Esophagus muscularis mucosa (tissue), 4 donors: ENCODE data around the gene PDK4. TPM values are rescaled to one million over a fixed set of nuclear protein-coding genes. Genes with fewer than 3 reads are reported as not detected.
A peak's percentile ranks its signal among the peaks of the same experiment; 100 is the strongest.

ENCODE experiments used
- DNase-seq: peaks from one replicate; pipeline ENCODE4 v3.0.0-alpha.2; 2017; ENCODE audit errors: extremely low spot score
- H3K27ac ChIP-seq, 4 donors: fragments of 200-600 bp; sonication (generic); replicated peaks in 1 of 4; 1 replicate in 3 of 4; 2 replicates in 1 of 4; pipeline ENCODE4 v1.5.1; 2016 to 2019; ENCODE audit warnings: mild to moderate bottlenecking in 1 of 4
- H3K27me3 ChIP-seq, 4 donors: fragments of 200-600 bp; sonication (generic); one replicate each; pipeline versions ENCODE4 v1.5.1 to v1.6.0; 2016 to 2019
- H3K36me3 ChIP-seq, 4 donors: fragments of 200-600 bp; sonication (generic); one replicate each; pipeline ENCODE4 v1.5.1; 2016 to 2019
- H3K4me1 ChIP-seq, 4 donors: fragments of 200-600 bp; sonication (generic); one replicate each; pipeline ENCODE4 v1.5.1; 2016 to 2019
- H3K4me3 ChIP-seq, 4 donors: fragments of 200-600 bp; sonication (generic); 1 replicate in 2 of 4; 2 replicates in 2 of 4; pipeline ENCODE4 v1.5.1; 2016 to 2019; ENCODE audit warnings: mild to moderate bottlenecking in 4 of 4, moderate library complexity in 1 of 4
- H3K9me3 ChIP-seq, 4 donors: fragments of 200-600 bp; sonication (generic); 1 replicate in 3 of 4; 2 replicates in 1 of 4; pipeline ENCODE4 v1.5.1; 2016 to 2019
- EP300 ChIP-seq: sonication (generic); formaldehyde crosslinking; IDR thresholded peaks from one replicate; pipeline ENCODE4 v1.6.1; 2017; ENCODE audit warnings: antibody characterized with exemption
- POLR2A ChIP-seq: fragments of 450-650 bp; IDR thresholded peaks from one replicate; pipeline ENCODE4 v1.6.1; 2017; ENCODE audit warnings: antibody characterized with exemption, moderate library complexity, mild to moderate bottlenecking, low read depth
- POLR2AphosphoS5 ChIP-seq, 2 donors: sonication (generic); formaldehyde crosslinking; IDR thresholded peaks; one replicate each; pipeline ENCODE4 v1.6.1; 2017; ENCODE audit warnings: antibody characterized with exemption in 2 of 2
- WGBS: methylation state at CpG from one replicate; pipeline ENCODE4 v1.1.5; 2018; 5-methylcytosine and 5-hydroxymethylcytosine counted together
- intact Hi-C: fragments of 100-400 bp; cut with DNase I; formaldehyde crosslinking; loops from one replicate; pipeline ENCODE4 v1.15.1; 2023
- total RNA-seq, 4 donors: library from RNA; depleted of rRNA; stranded (reverse); fragments of >200 nt; gene quantifications; one replicate each; pipeline versions ENCODE4 v1.1.0 to v1.2.1, GENCODE V29; 2016
- TF ChIP-seq, protein P1 (sequence below), 3 experiments: fragments of 200-600 bp in 2 of 3; fragments of 450-650 bp in 1 of 3; sonication (generic) in 2 of 3; IDR thresholded peaks; one replicate each; pipeline ENCODE4 v1.5.1; 2017 to 2019; ENCODE audit warnings: antibody characterized with exemption in 3 of 3, mild to moderate bottlenecking in 2 of 3, moderate library complexity in 1 of 3

PDK4 gene
- total RNA-seq, 4 donors from 2014 or later, result 165 to 1,138 (median 371) TPM

DNA sequence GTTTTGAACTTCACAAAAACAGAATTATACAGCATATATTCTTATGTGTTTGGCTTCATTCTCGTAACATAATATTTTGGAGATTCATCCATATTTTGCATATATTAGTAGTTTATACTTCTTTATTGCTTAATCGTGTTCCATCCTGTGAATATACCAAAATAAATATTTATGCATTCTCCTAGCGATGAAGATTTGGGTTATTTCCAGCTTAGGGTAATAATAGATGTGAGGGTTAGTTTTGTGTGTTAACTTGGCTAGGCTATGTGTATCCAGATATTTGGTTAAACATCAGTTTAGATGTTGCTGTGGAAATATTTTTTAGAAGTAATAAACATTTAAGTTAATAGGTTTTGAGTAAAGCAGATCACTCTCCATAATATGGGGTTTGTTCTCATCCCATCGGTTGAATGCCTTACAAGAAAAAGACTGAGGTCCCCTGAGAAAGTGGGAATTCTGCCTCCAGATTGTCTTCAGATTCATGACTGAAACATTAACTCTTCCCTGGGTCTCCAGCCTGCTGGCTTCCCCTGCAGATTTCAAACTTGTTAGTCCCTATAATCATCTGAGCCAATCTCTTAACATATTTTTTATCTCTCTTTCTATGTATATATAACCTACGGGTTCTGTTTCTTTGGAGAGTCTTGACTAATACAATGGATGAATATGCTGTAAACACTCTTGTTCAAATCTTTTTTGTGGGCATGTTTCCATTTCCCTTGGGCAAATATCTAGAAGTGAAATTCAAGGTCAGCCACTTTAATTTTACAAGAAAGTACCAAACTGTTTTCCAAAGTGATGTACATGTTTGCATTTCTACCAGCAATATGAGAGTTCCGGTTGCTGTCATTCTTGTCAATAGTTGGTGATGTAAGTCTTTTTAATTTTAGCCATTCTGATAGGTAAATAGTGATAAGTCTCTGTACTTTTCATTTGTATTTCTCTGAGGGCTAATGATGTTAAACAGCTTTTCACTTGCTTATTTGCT, 48.7 kb downstream of the PDK4 start:
- H3K4me1 ChIP-seq, result peaks cover 65 to 77% (median 76%) of the 10 kb centered on the region in 4 donors
- H3K27ac ChIP-seq, result peak overlapping the region; percentile 75 to 93 (median 90)

GRCh38 chr7:95546647-95547046, 49.7 kb downstream of the PDK4 start:
- no peak for TF ChIP-seq EP300
- TF ChIP-seq, protein P1, sequence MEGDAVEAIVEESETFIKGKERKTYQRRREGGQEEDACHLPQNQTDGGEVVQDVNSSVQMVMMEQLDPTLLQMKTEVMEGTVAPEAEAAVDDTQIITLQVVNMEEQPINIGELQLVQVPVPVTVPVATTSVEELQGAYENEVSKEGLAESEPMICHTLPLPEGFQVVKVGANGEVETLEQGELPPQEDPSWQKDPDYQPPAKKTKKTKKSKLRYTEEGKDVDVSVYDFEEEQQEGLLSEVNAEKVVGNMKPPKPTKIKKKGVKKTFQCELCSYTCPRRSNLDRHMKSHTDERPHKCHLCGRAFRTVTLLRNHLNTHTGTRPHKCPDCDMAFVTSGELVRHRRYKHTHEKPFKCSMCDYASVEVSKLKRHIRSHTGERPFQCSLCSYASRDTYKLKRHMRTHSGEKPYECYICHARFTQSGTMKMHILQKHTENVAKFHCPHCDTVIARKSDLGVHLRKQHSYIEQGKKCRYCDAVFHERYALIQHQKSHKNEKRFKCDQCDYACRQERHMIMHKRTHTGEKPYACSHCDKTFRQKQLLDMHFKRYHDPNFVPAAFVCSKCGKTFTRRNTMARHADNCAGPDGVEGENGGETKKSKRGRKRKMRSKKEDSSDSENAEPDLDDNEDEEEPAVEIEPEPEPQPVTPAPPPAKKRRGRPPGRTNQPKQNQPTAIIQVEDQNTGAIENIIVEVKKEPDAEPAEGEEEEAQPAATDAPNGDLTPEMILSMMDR (IDR thresholded peaks at IDR 0.05), result no peak
- no peak for TF ChIP-seq POLR2A
- TF ChIP-seq POLR2AphosphoS5 (IDR thresholded peaks at IDR 0.05), result no peak
- Histone ChIP-seq H3K27me3 (no peaks in the 10 kb centered on the region), H3K36me3 (no peaks in the 10 kb centered on the region), H3K27ac (peak overlapping the region; percentile 75 to 93 (median 90)), H3K9me3 (no peaks in the 10 kb centered on the region), H3K4me3 (peak overlapping the region in 3 of 4 donors; percentile 12 to 32 (median 24)), H3K4me1 (peaks cover 65 to 72% (median 71%) of the 10 kb centered on the region in 4 donors)
- intact Hi-C loops, result loop anchor here (2.0 kb wide), 1 partner anchor 50 kb away; the partner anchor contains the start of gene PDK4
- DNase-seq, result no peak
- WGBS, result 48% methylated on average over 4 of the region's 4 CpGs

More for the DNA sequence above, 48.7 kb downstream of the PDK4 start:
- 57% methylated on average over 5 of the region's 6 CpGs for WGBS
- TF ChIP-seq POLR2AphosphoS5 (IDR thresholded peaks at IDR 0.05) (no peak), POLR2A (no peak), EP300 (no peak)
- TF ChIP-seq, protein P1 (IDR thresholded peaks at IDR 0.05), result no peak
- no peak overlapping the region for H3K4me3 ChIP-seq
- intact Hi-C loops, result loop anchor here (2.0 kb wide), 1 partner anchor 49 kb away; the partner anchor contains the start of gene PDK4
- H3K27me3 ChIP-seq, result no peaks in the 10 kb centered on the region
- H3K9me3 ChIP-seq, result no peaks in the 10 kb centered on the region
- no peak for DNase-seq
- H3K36me3 ChIP-seq, result no peaks in the 10 kb centered on the region

GRCh38 chr7:95545673-95546072, 50.6 kb downstream of the PDK4 start:
- no peaks in the 10 kb centered on the region for H3K9me3 ChIP-seq
- no peaks in the 10 kb centered on the region for H3K27me3 ChIP-seq
- H3K36me3 ChIP-seq, result no peaks in the 10 kb centered on the region
- 95% methylated on average over 1 of the region's 1 CpG for WGBS
- H3K4me3 ChIP-seq, result peak overlapping the region; percentile 33 to 45 (median 44)
- TF ChIP-seq POLR2AphosphoS5 (IDR thresholded peaks at IDR 0.05), result no peak
- TF ChIP-seq, protein P1 (IDR thresholded peaks at IDR 0.05), result no peak
- TF ChIP-seq EP300, result no peak
- no peak for TF ChIP-seq POLR2A
- intact Hi-C loops, result loop anchor here (2.0 kb wide), 2 partner anchors 51 to 139 kb away; partner anchors contain the start of gene PDK4
- no peak for DNase-seq
- peaks cover 55 to 62% (median 61%) of the 10 kb centered on the region in 4 donors for H3K4me1 ChIP-seq
- peak overlapping the region; percentile 75 to 93 (median 90) for H3K27ac ChIP-seq

DNA sequence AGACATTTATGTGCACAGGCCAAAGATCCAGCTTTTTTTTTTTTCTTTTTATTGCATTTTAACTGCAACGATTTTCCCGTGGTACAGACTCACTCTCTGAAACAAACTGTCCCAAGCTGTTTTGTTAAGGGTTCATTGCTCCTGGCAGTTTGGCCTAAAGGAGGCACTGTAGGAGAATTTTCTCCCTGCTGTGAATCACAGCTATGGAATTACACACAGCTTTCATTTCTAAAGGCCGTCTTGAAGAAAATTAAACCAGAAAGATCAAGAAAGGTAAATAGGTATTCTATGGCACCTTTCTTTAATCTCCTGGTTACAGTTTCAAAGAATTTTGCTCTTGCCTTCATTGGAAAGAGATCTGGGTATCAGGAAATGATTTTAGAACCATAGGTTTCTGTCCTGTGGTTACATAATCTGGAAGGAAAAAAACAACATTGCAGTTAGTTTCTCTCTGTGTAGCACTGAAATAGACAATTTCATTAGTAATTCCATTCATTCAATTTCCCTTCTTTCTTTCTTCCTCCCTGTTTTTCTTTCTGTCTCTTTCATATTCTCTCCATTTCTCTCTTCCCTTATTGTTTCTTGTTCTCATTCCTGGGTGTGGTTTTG, 51.2 kb downstream of the PDK4 start:
- WGBS, result 1% methylated on average over 3 of the region's 3 CpGs
- DNase-seq, result no peak
- TF ChIP-seq, protein P1 (IDR thresholded peaks at IDR 0.05), result peak; percentile 74 to 80 (median 74)
- TF ChIP-seq POLR2A (no peak), EP300 (no peak), POLR2AphosphoS5 (IDR thresholded peaks at IDR 0.05) (peak; percentile 59 to 76)
- intact Hi-C loops, result loop anchor here (2.0 kb wide), 1 partner anchor 140 kb away; no protein-coding TSS in a partner anchor
- peak overlapping the region; percentile 33 to 45 (median 44) for H3K4me3 ChIP-seq
- H3K27ac ChIP-seq, result peak overlapping the region; percentile 75 to 93 (median 90)
- H3K36me3 ChIP-seq, result no peaks in the 10 kb centered on the region
- peaks cover 51 to 57% (median 57%) of the 10 kb centered on the region in 4 donors for H3K4me1 ChIP-seq
- H3K9me3 ChIP-seq, result no peaks in the 10 kb centered on the region
- H3K27me3 ChIP-seq, result no peaks in the 10 kb centered on the region
